A549 treated with dexamethasone at 1 μM for 4 hours (cell line): ENCODE results near the gene APOA4. TPM values are rescaled to one million over a fixed set of nuclear protein-coding genes. Genes with fewer than 3 reads are reported as not detected.

Experiments
- total RNA-seq: library from RNA; stranded (reverse); fragments of 200-300 nt; extraction: Qiagen RNA extraction; gene quantifications from 5 replicates; pipeline ENCODE4 v1.2.3, GENCODE V29; 2022

Gene APOA4
- not detected in 5 replicates for total RNA-seq

DNA sequence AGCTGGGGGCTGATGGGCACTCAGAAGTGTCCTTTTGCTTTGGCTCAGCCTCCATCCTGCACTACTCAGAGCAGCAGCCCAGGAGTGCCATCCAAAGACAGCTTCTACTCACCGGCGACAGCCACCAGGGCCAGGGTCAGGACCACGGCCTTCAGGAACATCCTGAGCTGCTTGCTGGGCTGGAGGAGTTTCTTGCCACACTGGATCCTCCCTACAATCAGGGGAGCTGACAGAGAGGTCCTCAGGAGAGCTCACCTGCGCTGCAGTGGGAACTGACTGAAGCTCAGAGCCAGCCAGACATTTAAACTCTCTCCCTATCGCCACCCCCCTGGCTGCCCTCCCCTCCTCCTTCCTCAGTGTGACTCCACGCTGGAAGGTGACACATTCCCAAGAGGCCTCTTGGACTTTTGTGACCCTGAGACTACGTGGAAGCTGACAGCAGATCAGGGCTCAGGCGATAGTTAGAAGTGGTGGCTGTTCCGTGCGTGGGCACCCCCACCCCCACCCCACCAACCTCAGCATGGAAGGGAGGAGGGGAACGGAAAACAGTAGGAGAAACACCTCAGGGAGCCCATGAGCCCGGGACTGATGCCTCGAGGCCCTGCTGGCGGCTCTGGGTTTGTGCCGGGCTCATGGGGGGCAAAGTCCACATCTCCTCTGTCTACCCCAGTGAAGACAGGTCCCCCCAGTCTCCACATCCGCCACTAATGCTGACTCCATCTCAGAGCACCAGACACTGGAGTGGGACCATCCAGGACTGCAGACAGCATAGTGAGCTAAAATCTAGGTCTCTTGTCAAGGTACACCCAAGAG is at the start of gene APOA4:
Gene APOA4, minus strand, starts transcription at position 274 of the 813 bp plus-strand sequence. Its CDS starts 113 bp downstream, at position 161.

DNA sequence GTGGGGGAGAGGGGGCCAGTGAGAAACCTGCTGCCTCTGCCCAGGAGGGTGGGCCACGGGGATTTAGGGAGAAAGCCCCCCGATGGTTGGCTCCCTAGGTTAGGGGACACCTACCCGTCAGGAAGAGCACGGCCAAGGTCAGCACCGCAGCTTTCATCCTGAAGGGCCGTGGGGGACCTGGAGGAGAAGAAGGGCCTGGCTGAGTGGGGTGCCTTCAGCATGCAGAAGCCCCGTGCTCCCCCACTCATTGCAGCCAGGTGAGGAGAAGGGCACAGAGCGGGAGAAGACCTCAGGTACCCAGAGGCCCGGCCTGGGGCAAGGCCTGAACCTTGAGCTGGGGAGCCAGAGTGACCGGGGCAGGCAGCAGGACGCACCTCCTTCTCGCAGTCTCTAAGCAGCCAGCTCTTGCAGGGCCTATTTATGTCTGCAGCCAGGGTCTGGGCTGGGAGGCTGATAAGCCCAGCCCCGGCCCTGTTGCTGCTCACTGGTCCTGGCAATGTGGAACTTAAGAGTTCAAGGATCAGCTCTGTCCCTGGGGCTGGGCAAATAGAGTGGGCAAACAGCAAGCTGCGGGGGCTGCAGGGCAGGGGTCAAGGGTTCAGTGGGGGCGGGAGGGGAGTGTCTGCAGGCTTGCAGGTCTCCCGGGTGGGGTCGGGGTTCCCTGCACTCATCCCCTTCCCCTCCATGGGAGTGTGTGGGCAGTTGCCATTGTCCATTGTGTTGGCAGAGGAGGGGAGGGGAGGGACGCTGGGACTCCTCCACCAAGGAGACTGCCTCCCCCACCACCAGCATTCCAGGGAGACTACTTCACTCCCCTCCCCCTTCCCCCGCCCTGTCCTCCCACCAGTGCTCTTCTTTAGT is 14.4 kb upstream of the APOA4 start, which contains the start of gene APOA1:
Gene APOA1, minus strand, starts transcription at position 392 of the 861 bp plus-strand sequence. Its CDS starts 235 bp downstream, at position 157.

DNA sequence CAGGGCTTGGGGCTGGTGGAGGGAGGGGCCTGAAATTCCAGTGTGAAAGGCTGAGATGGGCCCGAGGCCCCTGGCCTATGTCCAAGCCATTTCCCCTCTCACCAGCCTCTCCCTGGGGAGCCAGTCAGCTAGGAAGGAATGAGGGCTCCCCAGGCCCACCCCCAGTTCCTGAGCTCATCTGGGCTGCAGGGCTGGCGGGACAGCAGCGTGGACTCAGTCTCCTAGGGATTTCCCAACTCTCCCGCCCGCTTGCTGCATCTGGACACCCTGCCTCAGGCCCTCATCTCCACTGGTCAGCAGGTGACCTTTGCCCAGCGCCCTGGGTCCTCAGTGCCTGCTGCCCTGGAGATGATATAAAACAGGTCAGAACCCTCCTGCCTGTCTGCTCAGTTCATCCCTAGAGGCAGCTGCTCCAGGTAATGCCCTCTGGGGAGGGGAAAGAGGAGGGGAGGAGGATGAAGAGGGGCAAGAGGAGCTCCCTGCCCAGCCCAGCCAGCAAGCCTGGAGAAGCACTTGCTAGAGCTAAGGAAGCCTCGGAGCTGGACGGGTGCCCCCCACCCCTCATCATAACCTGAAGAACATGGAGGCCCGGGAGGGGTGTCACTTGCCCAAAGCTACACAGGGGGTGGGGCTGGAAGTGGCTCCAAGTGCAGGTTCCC is 6.5 kb upstream of the APOA4 start, which contains the start of gene APOC3:
Gene APOC3, plus strand, starts transcription at position 383 of the 659 bp plus-strand sequence. CDS start 676 bp downstream, outside the sequence.

DNA sequence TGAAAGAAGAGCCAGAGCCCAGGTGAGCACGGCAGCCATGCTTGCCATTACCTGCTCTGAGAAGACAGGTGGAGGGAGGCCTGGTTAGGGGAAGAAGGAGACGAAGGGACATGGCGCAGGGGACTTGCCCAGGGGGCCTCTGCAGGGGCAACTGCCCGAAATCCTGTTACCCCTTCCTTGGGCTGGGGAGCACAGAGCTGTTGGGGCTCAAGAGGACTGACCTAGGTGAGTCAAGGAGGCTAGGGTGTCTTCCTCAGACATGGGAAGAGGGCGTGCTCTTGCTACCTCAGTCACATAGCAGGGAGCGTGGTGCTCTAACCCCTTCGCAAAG is 31.3 kb downstream of the APOA4 start, which contains the start of gene APOA5:
Gene APOA5, minus strand, starts transcription at position 67 of the 331 bp plus-strand sequence. Its CDS starts 19 bp downstream, at position 48.

DNA sequence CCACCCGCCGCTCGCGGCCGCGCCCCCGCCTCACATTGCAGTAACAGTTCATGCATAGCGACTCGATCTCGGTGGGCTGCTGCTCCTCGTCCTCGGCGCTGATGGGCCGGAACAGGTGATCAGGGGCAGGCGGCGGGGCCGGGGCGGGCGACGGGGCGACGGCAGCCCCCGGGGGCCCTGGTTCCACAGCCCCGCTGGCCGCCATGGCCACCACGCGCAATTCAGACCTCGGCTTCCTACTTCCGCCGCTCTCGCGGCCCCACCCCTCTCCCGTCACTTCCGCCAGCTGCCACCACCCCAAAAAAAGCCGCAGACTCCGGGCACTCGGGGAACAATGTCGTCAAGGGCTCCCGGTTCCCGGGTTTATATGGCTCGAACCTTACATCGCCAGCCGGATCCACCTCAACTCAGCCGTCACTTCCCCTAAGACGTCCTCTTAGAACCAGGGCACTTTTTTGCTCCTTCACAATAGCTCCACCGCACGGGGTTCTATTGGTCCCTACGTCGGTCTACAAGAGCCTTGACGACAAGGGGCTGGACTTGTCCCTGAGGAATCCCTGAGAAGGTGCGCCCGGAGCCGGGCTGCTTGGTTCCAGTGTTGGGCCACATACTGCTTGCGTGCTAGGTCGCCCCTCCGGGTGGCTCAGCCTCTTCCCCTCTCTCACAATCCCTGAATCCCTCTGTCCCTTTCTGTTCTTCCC is 35.2 kb downstream of the APOA4 start, which contains the start of gene ZPR1:
Gene ZPR1, minus strand, starts transcription at position 238 of the 701 bp plus-strand sequence. Its CDS starts 33 bp downstream, at position 205.

DNA sequence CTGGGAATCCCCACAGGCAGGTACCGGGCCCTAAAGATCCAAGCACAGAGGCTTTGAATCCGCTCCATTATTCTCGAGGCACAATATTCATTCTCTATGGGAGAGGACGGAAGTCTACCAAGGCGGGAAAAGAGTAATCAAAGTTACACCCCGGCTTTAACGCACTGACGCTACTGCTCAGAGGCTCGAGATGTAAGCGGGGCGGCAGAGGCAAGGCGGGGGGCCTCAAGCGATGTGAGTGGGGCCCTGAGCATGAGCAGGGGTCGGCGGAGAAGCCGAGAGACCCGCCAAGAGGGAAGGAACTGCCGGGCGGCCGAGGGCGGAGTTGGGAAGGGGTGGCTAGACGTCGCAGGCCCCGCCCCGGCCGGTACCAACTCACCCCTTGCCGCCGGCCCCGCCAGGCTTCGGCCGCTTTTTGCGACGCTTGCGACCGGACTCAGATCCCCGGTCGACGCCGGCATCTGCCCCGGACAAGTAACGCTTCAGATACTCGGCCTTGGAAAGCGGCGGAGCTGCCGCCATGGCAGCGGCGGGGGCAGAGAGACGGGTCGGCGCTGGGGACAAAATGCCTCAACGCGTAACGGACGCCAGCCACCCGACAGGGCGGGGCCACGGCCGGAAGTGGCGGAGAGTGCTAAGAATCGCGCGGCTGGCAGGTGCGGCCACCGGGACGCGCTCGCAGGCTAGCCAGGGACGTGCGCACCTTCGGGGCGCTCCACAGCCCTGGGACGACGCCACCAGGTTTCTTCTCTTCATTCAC is 50.5 kb downstream of the APOA4 start, which contains the start of gene BUD13:
Gene BUD13, minus strand, starts transcription at position 545 of the 760 bp plus-strand sequence. Its CDS starts 23 bp downstream, at position 522.

Other genes with a start within 250 kb of the APOA4 start
- gene BUD13, start 50.3 kb downstream of the APOA4 start, total RNA-seq, result 11.5 to 13.3 TPM (median 12.4 TPM) in 5 replicates
- 53.5 to 63.7 TPM (median 62.9 TPM) in 5 replicates for gene ZPR1, start 35.3 kb downstream of the APOA4 start, total RNA-seq
- gene APOA5, start 31.4 kb downstream of the APOA4 start, total RNA-seq, result 0.05 TPM in 1 of 5 replicates, not detected in the others
- gene APOC3, start 6.6 kb upstream of the APOA4 start, total RNA-seq, result not detected in 5 replicates
- 0.12 to 0.34 TPM (median 0.20 TPM) in 5 replicates for gene APOA1, start 14.3 kb upstream of the APOA4 start, total RNA-seq